GM23248 (cell line): ENCODE data around the gene PNPLA5.
"Not testable (repeated sequence)": the region's sequence is repeated elsewhere in the genome, so short reads cannot be mapped to it uniquely, and the experiment has no call there.

Source experiments
- EZH2 ChIP-seq: fragments of 200-600 bp; sonication (generic); IDR thresholded peaks from 2 replicates; pipeline ENCODE4 v1.6.1; 2018; ENCODE audit warnings: antibody characterized with exemption, mild to moderate bottlenecking; ENCODE audit not compliant: insufficient read depth, poor library complexity, severe bottlenecking
- EZH2phosphoT487 ChIP-seq: fragments of 200-600 bp; sonication (generic); IDR thresholded peaks from 2 replicates; pipeline ENCODE4 v1.6.1; 2018; ENCODE audit warnings: antibody characterized with exemption, moderate library complexity, mild to moderate bottlenecking, low read depth; ENCODE audit not compliant: insufficient read depth

GRCh38 chr22:43903033-43903432 is 11.2 kb upstream of the PNPLA5 start:
- not testable (repeated sequence) for TF ChIP-seq EZH2, EZH2phosphoT487
